K562 (cell line): ENCODE data around the gene SRPK1. TPM values are rescaled to one million over a fixed set of nuclear protein-coding genes. Genes with fewer than 3 reads are reported as not detected.
A peak's percentile ranks its signal among the peaks of the same experiment; 100 is the strongest.

ENCODE experiments used
- FOXM1 ChIP-seq, 2 experiments: fragments of 450-650 bp in 1 of 2; sonication (generic) in 1 of 2; formaldehyde crosslinking in 1 of 2; IDR thresholded peaks; 2 replicates each; pipeline versions ENCODE4 v1.6.1 to v1.9.0; 2017 to 2022; ENCODE audit warnings: low read depth in 2 of 2, mild to moderate bottlenecking in 2 of 2, missing genetic modification reagents in 1 of 2, moderate library complexity in 1 of 2
- TAL1 ChIP-seq: fragments of 450-650 bp; IDR thresholded peaks from 2 replicates; pipeline ENCODE4 v1.6.1; 2016; ENCODE audit warnings: mild to moderate bottlenecking
- TEAD4 ChIP-seq, 2 experiments: sonication (generic) in 1 of 2; formaldehyde crosslinking in 1 of 2; IDR thresholded peaks; 2 replicates each; pipeline versions ENCODE4 v1.6.1 to v1.8.0; 2012 to 2022; ENCODE audit warnings: borderline replicate concordance in 1 of 2, inconsistent platforms in 1 of 2, low read length in 1 of 2, mild to moderate bottlenecking in 1 of 2, missing genetic modification reagents in 1 of 2
- ZC3H8 ChIP-seq: fragments of 450-650 bp; IDR thresholded peaks from 2 replicates; pipeline ENCODE4 v1.6.1; 2017
- ZNF197 ChIP-seq: fragments of 200-800 bp; sonication (Bioruptor generic); IDR thresholded peaks from 2 replicates; pipeline ENCODE4 v1.6.1; 2016; ENCODE audit warnings: low read depth, missing genetic modification characterization, missing compliant biosample characterization
- ZNF3 ChIP-seq: fragments of 250-450 bp; sonication (Bioruptor Pico); IDR thresholded peaks from 2 replicates; pipeline ENCODE4 v1.5.0; 2021; ENCODE audit warnings: mild to moderate bottlenecking, moderate library complexity
- ZNF639 ChIP-seq, 2 experiments: fragments of 200-800 bp in 1 of 2; sonication (Bioruptor generic) in 1 of 2; sonication (generic) in 1 of 2; formaldehyde crosslinking in 1 of 2; IDR thresholded peaks in 1 of 2; conservative IDR thresholded peaks in 1 of 2; 2 replicates each; pipeline versions ENCODE4 v1.5.0 to v1.6.1; 2016 to 2020; ENCODE audit warnings: missing compliant biosample characterization in 1 of 2, missing genetic modification characterization in 1 of 2, missing genetic modification reagents in 1 of 2
- ZNF79 ChIP-seq: fragments of 250-450 bp; sonication (Bioruptor Pico); IDR thresholded peaks from 2 replicates; pipeline ENCODE4 v1.4.0; 2020; ENCODE audit warnings: low read depth, mild to moderate bottlenecking, moderate library complexity
- polyA plus RNA-seq, 8 experiments: library from polyadenylated mRNA; depleted of rRNA in 4 of 8; stranded (reverse) in 5 of 8; unstranded in 3 of 8; fragments of >200 nt; fragmentation: Nextera tagmentation in 2 of 8; fragmentation: Illumina TruSeq in 1 of 8; extraction: Ambion mirVana in 2 of 8; extraction: Trizol in 1 of 8; gene quantifications; 2 replicates each; pipeline versions ENCODE4 v1.2.1 to v1.2.3, GENCODE V29; 2011 to 2014; ENCODE audit warnings: inconsistent platforms in 1 of 8, missing spikeins in 1 of 8
- total RNA-seq, 7 experiments: library from RNA; depleted of rRNA in 6 of 7; stranded (reverse); fragments of >200 nt in 6 of 7; fragmentation: Illumina TruSeq in 2 of 7; extraction: Trizol in 2 of 7; gene quantifications; 2 replicates each; pipeline versions ENCODE4 v1.2.1 to v1.2.3, GENCODE V29; 2011 to 2021; ENCODE audit warnings: low replicate concordance in 1 of 7
- TF ChIP-seq, protein P1 (sequence below), 2 experiments: fragments of 450-650 bp in 1 of 2; sonication (generic) in 1 of 2; formaldehyde crosslinking in 1 of 2; IDR thresholded peaks; 2 replicates each; pipeline versions ENCODE4 v1.7.1 to v1.9.0; 2016 to 2022; ENCODE audit warnings: inconsistent platforms in 1 of 2, mild to moderate bottlenecking in 1 of 2, missing genetic modification reagents in 1 of 2
- TF ChIP-seq, protein P2 (sequence below): fragments of 250-450 bp; sonication (Bioruptor Pico); IDR thresholded peaks from 2 replicates; pipeline ENCODE4 v1.5.0; 2022; ENCODE audit warnings: mild to moderate bottlenecking

SRPK1 gene
- total and polyA plus RNA-seq, 9 of the 15 experiments (the other 6 are each of a cell fraction or from before 2014, with no cell fraction given), result 99.6 to 185 (median 159) TPM

DNA sequence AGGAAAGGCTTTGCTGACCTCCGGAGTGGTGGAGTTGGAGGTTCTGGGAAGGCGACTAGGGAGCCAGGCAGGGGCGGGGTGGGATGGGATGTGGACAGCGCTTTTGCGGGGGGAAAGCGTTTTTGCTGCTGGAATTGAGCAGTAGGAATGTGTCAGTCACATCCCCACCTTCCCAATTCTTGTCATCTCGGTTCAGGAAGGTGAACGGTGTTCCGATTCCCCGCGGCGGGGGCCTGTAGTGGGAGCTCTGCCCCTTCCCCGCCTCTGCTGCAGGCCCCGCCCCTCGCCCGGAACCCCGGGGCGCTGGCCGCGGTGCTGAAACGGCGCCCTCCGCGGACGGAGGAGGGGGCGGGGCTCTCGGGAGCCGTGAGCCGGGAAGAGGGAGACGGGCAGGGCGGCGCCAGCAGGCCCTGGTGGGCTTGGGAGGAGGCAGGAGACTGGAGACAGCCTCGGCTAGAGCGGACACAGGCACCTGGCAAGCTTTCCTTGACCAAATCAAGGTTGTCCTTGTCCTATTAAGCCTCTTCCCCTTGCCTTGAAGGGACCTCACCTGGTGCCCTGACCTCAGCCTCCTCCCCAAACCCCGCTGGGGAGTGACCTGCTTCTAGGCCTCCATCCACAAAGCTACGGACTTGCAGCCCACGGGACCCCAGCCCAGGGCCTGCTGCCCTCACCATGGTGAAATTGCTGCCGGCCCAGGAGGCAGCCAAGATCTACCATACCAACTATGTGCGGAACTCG is 115.7 kb downstream of the SRPK1 start, which contains the start of gene LHFPL5 (continued):
- TF ChIP-seq, protein P1, sequence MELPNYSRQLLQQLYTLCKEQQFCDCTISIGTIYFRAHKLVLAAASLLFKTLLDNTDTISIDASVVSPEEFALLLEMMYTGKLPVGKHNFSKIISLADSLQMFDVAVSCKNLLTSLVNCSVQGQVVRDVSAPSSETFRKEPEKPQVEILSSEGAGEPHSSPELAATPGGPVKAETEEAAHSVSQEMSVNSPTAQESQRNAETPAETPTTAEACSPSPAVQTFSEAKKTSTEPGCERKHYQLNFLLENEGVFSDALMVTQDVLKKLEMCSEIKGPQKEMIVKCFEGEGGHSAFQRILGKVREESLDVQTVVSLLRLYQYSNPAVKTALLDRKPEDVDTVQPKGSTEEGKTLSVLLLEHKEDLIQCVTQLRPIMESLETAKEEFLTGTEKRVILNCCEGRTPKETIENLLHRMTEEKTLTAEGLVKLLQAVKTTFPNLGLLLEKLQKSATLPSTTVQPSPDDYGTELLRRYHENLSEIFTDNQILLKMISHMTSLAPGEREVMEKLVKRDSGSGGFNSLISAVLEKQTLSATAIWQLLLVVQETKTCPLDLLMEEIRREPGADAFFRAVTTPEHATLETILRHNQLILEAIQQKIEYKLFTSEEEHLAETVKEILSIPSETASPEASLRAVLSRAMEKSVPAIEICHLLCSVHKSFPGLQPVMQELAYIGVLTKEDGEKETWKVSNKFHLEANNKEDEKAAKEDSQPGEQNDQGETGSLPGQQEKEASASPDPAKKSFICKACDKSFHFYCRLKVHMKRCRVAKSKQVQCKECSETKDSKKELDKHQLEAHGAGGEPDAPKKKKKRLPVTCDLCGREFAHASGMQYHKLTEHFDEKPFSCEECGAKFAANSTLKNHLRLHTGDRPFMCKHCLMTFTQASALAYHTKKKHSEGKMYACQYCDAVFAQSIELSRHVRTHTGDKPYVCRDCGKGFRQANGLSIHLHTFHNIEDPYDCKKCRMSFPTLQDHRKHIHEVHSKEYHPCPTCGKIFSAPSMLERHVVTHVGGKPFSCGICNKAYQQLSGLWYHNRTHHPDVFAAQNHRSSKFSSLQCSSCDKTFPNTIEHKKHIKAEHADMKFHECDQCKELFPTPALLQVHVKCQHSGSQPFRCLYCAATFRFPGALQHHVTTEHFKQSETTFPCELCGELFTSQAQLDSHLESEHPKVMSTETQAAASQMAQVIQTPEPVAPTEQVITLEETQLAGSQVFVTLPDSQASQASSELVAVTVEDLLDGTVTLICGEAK (IDR thresholded peaks at IDR 0.05), result peak; percentile 73
- TF ChIP-seq, protein P1 (CRISPR knock-in tag; IDR thresholded peaks at IDR 0.05), result no peak
- TF ChIP-seq, protein P2, sequence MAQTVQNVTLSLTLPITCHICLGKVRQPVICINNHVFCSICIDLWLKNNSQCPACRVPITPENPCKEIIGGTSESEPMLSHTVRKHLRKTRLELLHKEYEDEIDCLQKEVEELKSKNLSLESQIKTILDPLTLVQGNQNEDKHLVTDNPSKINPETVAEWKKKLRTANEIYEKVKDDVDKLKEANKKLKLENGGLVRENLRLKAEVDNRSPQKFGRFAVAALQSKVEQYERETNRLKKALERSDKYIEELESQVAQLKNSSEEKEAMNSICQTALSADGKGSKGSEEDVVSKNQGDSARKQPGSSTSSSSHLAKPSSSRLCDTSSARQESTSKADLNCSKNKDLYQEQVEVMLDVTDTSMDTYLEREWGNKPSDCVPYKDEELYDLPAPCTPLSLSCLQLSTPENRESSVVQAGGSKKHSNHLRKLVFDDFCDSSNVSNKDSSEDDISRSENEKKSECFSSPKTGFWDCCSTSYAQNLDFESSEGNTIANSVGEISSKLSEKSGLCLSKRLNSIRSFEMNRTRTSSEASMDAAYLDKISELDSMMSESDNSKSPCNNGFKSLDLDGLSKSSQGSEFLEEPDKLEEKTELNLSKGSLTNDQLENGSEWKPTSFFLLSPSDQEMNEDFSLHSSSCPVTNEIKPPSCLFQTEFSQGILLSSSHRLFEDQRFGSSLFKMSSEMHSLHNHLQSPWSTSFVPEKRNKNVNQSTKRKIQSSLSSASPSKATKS (CRISPR knock-in tag), result no peak
- TF ChIP-seq ZC3H8, result no peak
- no peak for TF ChIP-seq FOXM1 (IDR thresholded peaks at IDR 0.05; ENCODE audit: low read depth)
- TF ChIP-seq FOXM1 (CRISPR knock-in tag; IDR thresholded peaks at IDR 0.05; ENCODE audit: low read depth), result peak; percentile 81; the same call in 1 of the 2 replicates
- 0 out of 2 replicates have a peak, but pooled peaks have one; percentile 67 for TF ChIP-seq ZNF197
- TF ChIP-seq ZNF3 (CRISPR knock-in tag), result no peak
- TF ChIP-seq ZNF639 (CRISPR knock-in tag; conservative IDR thresholded peaks at IDR 0.05 in 1 of 2, IDR thresholded peaks at IDR 0.05 in 1 of 2), result peak; percentile 49 to 94; a peak in 2 of 4 replicates
- TF ChIP-seq ZNF79 (CRISPR knock-in tag), result no peak
- no peak for TF ChIP-seq TAL1
- TF ChIP-seq TEAD4 (IDR thresholded peaks at IDR 0.05; ENCODE audit: low read length), result no peak
- peak; percentile 69; the same call in 1 of the 2 replicates for TF ChIP-seq TEAD4 (CRISPR knock-in tag; IDR thresholded peaks at IDR 0.05; ENCODE audit: borderline replicate concordance)
